ENCODE data around the gene CASP2.

The CASP2 gene

GRCh38 chr7:143322760-143323633 is 34.8 kb downstream of the CASP2 start:
- no peaks in the 10 kb centered on the region for H3K9me3 ChIP-seq (ENCODE audit: control insufficient read depth in 2 of 2, low read length in 2 of 2)
- no peak overlapping the region for H3K27ac ChIP-seq (ENCODE audit: low read depth in 2 of 2, low read length in 2 of 2)
- H3K36me3 ChIP-seq (ENCODE audit: control insufficient read depth in 2 of 2, insufficient read depth in 2 of 2, low read length in 2 of 2): no peaks in the 10 kb centered on the region
- no peaks in the 10 kb centered on the region for H3K27me3 ChIP-seq (ENCODE audit: control insufficient read depth in 2 of 2, insufficient read depth in 2 of 2, low read length in 2 of 2)
- no peak overlapping the region for H3K4me3 ChIP-seq (ENCODE audit: low read length in 2 of 2)
- no peak overlapping the region for H3K9ac ChIP-seq (ENCODE audit: low read depth in 1 of 2, low read length in 2 of 2)
- peaks cover 0 to 7% of the 10 kb centered on the region in 2 donors for H3K4me1 ChIP-seq (ENCODE audit: control insufficient read depth in 2 of 2, insufficient read depth in 2 of 2, low read length in 2 of 2)

- Histone ChIP-seq H3K4me3 (ENCODE audit: low read length in 2 of 2) (no peak overlapping the region), H3K9ac (ENCODE audit: low read depth in 1 of 2, low read length in 2 of 2) (no peak overlapping the region), H3K4me1 (ENCODE audit: control insufficient read depth in 2 of 2, insufficient read depth in 2 of 2, low read length in 2 of 2) (peaks cover 0 to 7% of the 10 kb centered on the region in 2 donors), H3K9me3 (ENCODE audit: control insufficient read depth in 2 of 2, low read length in 2 of 2) (no peaks in the 10 kb centered on the region), H3K27me3 (ENCODE audit: control insufficient read depth in 2 of 2, insufficient read depth in 2 of 2, low read length in 2 of 2) (no peaks in the 10 kb centered on the region), H3K36me3 (ENCODE audit: control insufficient read depth in 2 of 2, insufficient read depth in 2 of 2, low read length in 2 of 2) (no peaks in the 10 kb centered on the region), H3K27ac (ENCODE audit: low read depth in 2 of 2, low read length in 2 of 2) (no peak overlapping the region)
These were observed 35.5 kb downstream of the CASP2 start for GRCh38 chr7:143323653-143324052.

GRCh38 chr7:143325240-143325639 is 37.1 kb downstream of the CASP2 start:
- Histone ChIP-seq H3K4me1 (ENCODE audit: control insufficient read depth in 2 of 2, insufficient read depth in 2 of 2, low read length in 2 of 2) (peaks cover 0 to 7% of the 10 kb centered on the region in 2 donors), H3K27me3 (ENCODE audit: control insufficient read depth in 2 of 2, insufficient read depth in 2 of 2, low read length in 2 of 2) (no peaks in the 10 kb centered on the region), H3K36me3 (ENCODE audit: control insufficient read depth in 2 of 2, insufficient read depth in 2 of 2, low read length in 2 of 2) (no peaks in the 10 kb centered on the region), H3K4me3 (ENCODE audit: low read length in 2 of 2) (no peak overlapping the region), H3K9me3 (ENCODE audit: control insufficient read depth in 2 of 2, low read length in 2 of 2) (no peaks in the 10 kb centered on the region), H3K27ac (ENCODE audit: low read depth in 2 of 2, low read length in 2 of 2) (no peak overlapping the region), H3K9ac (ENCODE audit: low read depth in 1 of 2, low read length in 2 of 2) (no peak overlapping the region)

DNA sequence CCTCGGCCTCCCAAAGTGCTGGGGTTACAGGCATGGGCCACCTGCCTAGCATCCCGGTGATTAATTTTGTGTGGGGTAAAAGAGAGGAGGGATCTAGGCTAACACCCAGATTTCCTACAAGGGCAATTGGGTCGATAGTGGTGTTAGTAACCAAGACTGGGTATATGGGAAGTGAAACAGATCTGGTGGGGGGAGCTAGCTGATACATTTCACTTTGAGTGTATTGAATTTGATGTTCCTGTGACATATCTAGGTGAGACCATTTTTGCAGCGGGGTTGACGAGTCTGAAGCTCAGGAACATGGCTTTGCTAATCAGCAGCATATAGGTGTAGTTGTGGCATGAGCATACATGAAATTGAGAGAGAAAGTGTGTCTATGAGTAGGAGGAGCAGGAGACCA is 39.8 kb downstream of the CASP2 start:
- no peaks in the 10 kb centered on the region for H3K36me3 ChIP-seq (ENCODE audit: control insufficient read depth in 2 of 2, insufficient read depth in 2 of 2, low read length in 2 of 2)
- no peaks in the 10 kb centered on the region for H3K4me1 ChIP-seq (ENCODE audit: control insufficient read depth in 2 of 2, insufficient read depth in 2 of 2, low read length in 2 of 2)
- no peak overlapping the region for H3K9ac ChIP-seq (ENCODE audit: low read depth in 1 of 2, low read length in 2 of 2)
- no peak overlapping the region for H3K27ac ChIP-seq (ENCODE audit: low read depth in 2 of 2, low read length in 2 of 2)
- no peaks in the 10 kb centered on the region for H3K9me3 ChIP-seq (ENCODE audit: control insufficient read depth in 2 of 2, low read length in 2 of 2)
- no peak overlapping the region for H3K4me3 ChIP-seq (ENCODE audit: low read length in 2 of 2)
- no peaks in the 10 kb centered on the region for H3K27me3 ChIP-seq (ENCODE audit: control insufficient read depth in 2 of 2, insufficient read depth in 2 of 2, low read length in 2 of 2)

GRCh38 chr7:143329471-143330170 is 41.5 kb downstream of the CASP2 start:
- Histone ChIP-seq H3K9ac (ENCODE audit: low read depth in 1 of 2, low read length in 2 of 2) (no peak overlapping the region), H3K4me3 (ENCODE audit: low read length in 2 of 2) (no peak overlapping the region), H3K9me3 (ENCODE audit: control insufficient read depth in 2 of 2, low read length in 2 of 2) (no peaks in the 10 kb centered on the region), H3K27ac (ENCODE audit: low read depth in 2 of 2, low read length in 2 of 2) (no peak overlapping the region), H3K36me3 (ENCODE audit: control insufficient read depth in 2 of 2, insufficient read depth in 2 of 2, low read length in 2 of 2) (no peaks in the 10 kb centered on the region), H3K27me3 (ENCODE audit: control insufficient read depth in 2 of 2, insufficient read depth in 2 of 2, low read length in 2 of 2) (no peaks in the 10 kb centered on the region), H3K4me1 (ENCODE audit: control insufficient read depth in 2 of 2, insufficient read depth in 2 of 2, low read length in 2 of 2) (no peaks in the 10 kb centered on the region)

GRCh38 chr7:143331179-143331801 is 43.1 kb downstream of the CASP2 start:
- Histone ChIP-seq H3K9ac (ENCODE audit: low read depth in 1 of 2, low read length in 2 of 2) (no peak overlapping the region), H3K27me3 (ENCODE audit: control insufficient read depth in 2 of 2, insufficient read depth in 2 of 2, low read length in 2 of 2) (no peaks in the 10 kb centered on the region), H3K27ac (ENCODE audit: low read depth in 2 of 2, low read length in 2 of 2) (no peak overlapping the region), H3K4me1 (ENCODE audit: control insufficient read depth in 2 of 2, insufficient read depth in 2 of 2, low read length in 2 of 2) (no peaks in the 10 kb centered on the region), H3K4me3 (ENCODE audit: low read length in 2 of 2) (no peak overlapping the region), H3K36me3 (ENCODE audit: control insufficient read depth in 2 of 2, insufficient read depth in 2 of 2, low read length in 2 of 2) (no peaks in the 10 kb centered on the region), H3K9me3 (ENCODE audit: control insufficient read depth in 2 of 2, low read length in 2 of 2) (no peaks in the 10 kb centered on the region)

- no peak overlapping the region for H3K4me3 ChIP-seq (ENCODE audit: low read length in 2 of 2)
- H3K4me1 ChIP-seq (ENCODE audit: control insufficient read depth in 2 of 2, insufficient read depth in 2 of 2, low read length in 2 of 2): no peaks in the 10 kb centered on the region
- H3K36me3 ChIP-seq (ENCODE audit: control insufficient read depth in 2 of 2, insufficient read depth in 2 of 2, low read length in 2 of 2): no peaks in the 10 kb centered on the region
- no peak overlapping the region for H3K27ac ChIP-seq (ENCODE audit: low read depth in 2 of 2, low read length in 2 of 2)
- H3K27me3 ChIP-seq (ENCODE audit: control insufficient read depth in 2 of 2, insufficient read depth in 2 of 2, low read length in 2 of 2): no peaks in the 10 kb centered on the region
- H3K9me3 ChIP-seq (ENCODE audit: control insufficient read depth in 2 of 2, low read length in 2 of 2): no peaks in the 10 kb centered on the region
- no peak overlapping the region for H3K9ac ChIP-seq (ENCODE audit: low read depth in 1 of 2, low read length in 2 of 2)
These were observed 46.1 kb downstream of the CASP2 start for GRCh38 chr7:143334244-143334643.

DNA sequence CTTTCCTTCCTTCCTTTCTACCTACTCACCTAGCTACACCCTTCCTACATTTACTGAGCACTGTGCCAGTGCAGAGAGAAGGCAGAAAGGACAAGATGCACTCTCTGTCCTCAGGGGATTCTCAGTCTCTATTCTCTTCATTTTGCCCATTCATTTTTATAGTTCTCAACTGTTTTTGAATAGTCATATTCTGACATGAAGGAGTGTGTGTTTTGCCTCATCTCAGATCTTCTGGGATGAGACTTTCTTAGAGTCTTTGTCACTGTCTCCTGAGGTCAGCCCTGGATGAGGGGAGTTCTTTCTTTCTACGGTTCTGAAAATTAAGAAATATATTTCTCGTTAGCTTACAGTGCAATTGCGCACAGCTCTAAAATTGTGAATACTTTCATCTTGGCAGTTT is 49.1 kb downstream of the CASP2 start:
- H3K4me3 ChIP-seq (ENCODE audit: low read length in 2 of 2): no peak overlapping the region
- H3K36me3 ChIP-seq (ENCODE audit: control insufficient read depth in 2 of 2, insufficient read depth in 2 of 2, low read length in 2 of 2): no peaks in the 10 kb centered on the region

GRCh38 chr7:143341842-143342241 is 53.7 kb downstream of the CASP2 start:
- Histone ChIP-seq H3K27ac (ENCODE audit: low read depth in 2 of 2, low read length in 2 of 2) (no peak overlapping the region), H3K4me1 (ENCODE audit: control insufficient read depth in 2 of 2, insufficient read depth in 2 of 2, low read length in 2 of 2) (peaks cover 0 to 4% of the 10 kb centered on the region in 2 donors), H3K9me3 (ENCODE audit: control insufficient read depth in 2 of 2, low read length in 2 of 2) (no peaks in the 10 kb centered on the region), H3K9ac (ENCODE audit: low read depth in 1 of 2, low read length in 2 of 2) (no peak overlapping the region), H3K27me3 (ENCODE audit: control insufficient read depth in 2 of 2, insufficient read depth in 2 of 2, low read length in 2 of 2) (no peaks in the 10 kb centered on the region), H3K4me3 (ENCODE audit: low read length in 2 of 2) (no peak overlapping the region), H3K36me3 (ENCODE audit: control insufficient read depth in 2 of 2, insufficient read depth in 2 of 2, low read length in 2 of 2) (no peaks in the 10 kb centered on the region)

More for the DNA sequence above, 49.1 kb downstream of the CASP2 start:
- no peak overlapping the region for H3K27ac ChIP-seq (ENCODE audit: low read depth in 2 of 2, low read length in 2 of 2)
- H3K27me3 ChIP-seq (ENCODE audit: control insufficient read depth in 2 of 2, insufficient read depth in 2 of 2, low read length in 2 of 2): no peaks in the 10 kb centered on the region
- H3K9me3 ChIP-seq (ENCODE audit: control insufficient read depth in 2 of 2, low read length in 2 of 2): no peaks in the 10 kb centered on the region
- H3K9ac ChIP-seq (ENCODE audit: low read depth in 1 of 2, low read length in 2 of 2): no peak overlapping the region
- H3K4me1 ChIP-seq (ENCODE audit: control insufficient read depth in 2 of 2, insufficient read depth in 2 of 2, low read length in 2 of 2): no peaks in the 10 kb centered on the region

GRCh38 chr7:143343596-143343995 is 55.4 kb downstream of the CASP2 start:
- Histone ChIP-seq H3K9me3 (ENCODE audit: control insufficient read depth in 2 of 2, low read length in 2 of 2) (no peaks in the 10 kb centered on the region), H3K36me3 (ENCODE audit: control insufficient read depth in 2 of 2, insufficient read depth in 2 of 2, low read length in 2 of 2) (no peaks in the 10 kb centered on the region), H3K4me3 (ENCODE audit: low read length in 2 of 2) (no peak overlapping the region), H3K4me1 (ENCODE audit: control insufficient read depth in 2 of 2, insufficient read depth in 2 of 2, low read length in 2 of 2) (peaks cover 0 to 4% of the 10 kb centered on the region in 2 donors), H3K27me3 (ENCODE audit: control insufficient read depth in 2 of 2, insufficient read depth in 2 of 2, low read length in 2 of 2) (no peaks in the 10 kb centered on the region), H3K27ac (ENCODE audit: low read depth in 2 of 2, low read length in 2 of 2) (no peak overlapping the region), H3K9ac (ENCODE audit: low read depth in 1 of 2, low read length in 2 of 2) (no peak overlapping the region)

Measured in mucosa of rectum (tissue), 2 donors.